Prostate gland (tissue), 2 donors: ENCODE data around the gene SRGAP1.

ENCODE experiments used
- CTCF ChIP-seq, 4 experiments: fragments of 200-600 bp in 2 of 4; fragments of 450-650 bp in 2 of 4; sonication (generic) in 2 of 4; IDR thresholded peaks; 1 replicate in 3 of 4; 2 replicates in 1 of 4; pipeline ENCODE4 v1.5.1; 2016 to 2019; ENCODE audit warnings: antibody characterized with exemption in 4 of 4, mild to moderate bottlenecking in 2 of 4, moderate library complexity in 2 of 4
- POLR2A ChIP-seq: fragments of 450-650 bp; IDR thresholded peaks from one replicate; pipeline ENCODE4 v1.6.1; 2016; ENCODE audit warnings: antibody characterized with exemption, mild to moderate bottlenecking
- POLR2AphosphoS5 ChIP-seq: sonication (generic); formaldehyde crosslinking; IDR thresholded peaks from one replicate; pipeline ENCODE4 v1.6.1; 2017; ENCODE audit warnings: antibody characterized with exemption

- no peak for TF ChIP-seq CTCF (IDR thresholded peaks at IDR 0.05)
- no peak for TF ChIP-seq POLR2AphosphoS5
- no peak for TF ChIP-seq POLR2A
These were observed 191.9 kb downstream of the SRGAP1 start for GRCh38 chr12:64036414-64036813.
